Cardiac septum (tissue), 1 donor: ENCODE measurements around the gene FGF14. TPM values are rescaled to one million over a fixed set of nuclear protein-coding genes. Genes with fewer than 3 reads are reported as not detected.

Source experiments
- DNase-seq: peaks from one replicate; pipeline ENCODE4 v3.0.0-alpha.2; 2020; ENCODE audit warnings: low spot score
- intact Hi-C: fragments of 100-400 bp; cut with DNase I; formaldehyde crosslinking; loops from one replicate; pipeline ENCODE4 v1.14.0; 2022
- total RNA-seq: library from RNA; stranded (reverse); fragmentation: NEBNext Ultra II Directional; extraction: Animal tissue kit (Norgen Biotek cat#: 25700); gene quantifications from one replicate; pipeline ENCODE4 v1.2.1, GENCODE V29; 2021
- donor health status: DM: no; HTN: no; CAD: no.

FGF14 gene
- total RNA-seq, 1 donor from 2014 or later, result 4.8 TPM

- intact Hi-C loops, result no loop called here
- no peak for DNase-seq
Observed at GRCh38 chr13:101931186-101931585, 470.7 kb downstream of the FGF14 start.

GRCh38 chr13:101930331-101930730 lies 471.5 kb downstream of the FGF14 start:
- no peak for DNase-seq
- intact Hi-C loops, result no loop called here

GRCh38 chr13:101925731-101926130 lies 476.1 kb downstream of the FGF14 start:
- DNase-seq, result no peak
- intact Hi-C loops, result no loop called here

- intact Hi-C loops, result loop anchor here (5.0 kb wide), 2 partner anchors 52 to 132 kb away; no protein-coding TSS in a partner anchor
- DNase-seq, result no peak
Observed at GRCh38 chr13:101919541-101920181, 482.2 kb downstream of the FGF14 start.

GRCh38 chr13:101917833-101918661 lies 483.8 kb downstream of the FGF14 start:
- DNase-seq, result no peak
- intact Hi-C loops, result loop anchor here (5.0 kb wide), 2 partner anchors 51 to 131 kb away; no protein-coding TSS in a partner anchor

- no peak for DNase-seq
- intact Hi-C loops, result loop anchor here (5.0 kb wide), 2 partner anchors 50 to 130 kb away; no protein-coding TSS in a partner anchor
Observed at GRCh38 chr13:101917475-101917810, 484.4 kb downstream of the FGF14 start.

- DNase-seq, result no peak
- intact Hi-C loops, result loop anchor here (5.0 kb wide), 2 partner anchors 50 to 130 kb away; no protein-coding TSS in a partner anchor
Observed at GRCh38 chr13:101916775-101917474, 484.9 kb downstream of the FGF14 start.

- no peak for DNase-seq
- intact Hi-C loops, result loop anchor here (5.0 kb wide), 2 partner anchors 49 to 129 kb away; no protein-coding TSS in a partner anchor
Observed at GRCh38 chr13:101916108-101916774, 485.6 kb downstream of the FGF14 start.

- DNase-seq, result no peak
- intact Hi-C loops, result loop anchor here (5.0 kb wide), 2 partner anchors 48 to 128 kb away; no protein-coding TSS in a partner anchor
Observed at GRCh38 chr13:101915755-101916107, 486.1 kb downstream of the FGF14 start.

- intact Hi-C loops, result loop anchor here (5.0 kb wide), 2 partner anchors 48 to 128 kb away; no protein-coding TSS in a partner anchor
Observed at GRCh38 chr13:101915331-101915730, 486.5 kb downstream of the FGF14 start.

GRCh38 chr13:101911752-101912151 lies 490.1 kb downstream of the FGF14 start:
- intact Hi-C loops, result no loop called here

More at GRCh38 chr13:101915331-101915730, 486.5 kb downstream of the FGF14 start:
- no peak for DNase-seq

GRCh38 chr13:101903890-101904289 lies 498.0 kb downstream of the FGF14 start:
- intact Hi-C loops, result no loop called here

More at GRCh38 chr13:101911752-101912151, 490.1 kb downstream of the FGF14 start:
- DNase-seq, result no peak

GRCh38 chr13:101898676-101899075 lies 503.2 kb downstream of the FGF14 start:
- intact Hi-C loops, result no loop called here
- no peak for DNase-seq

More at GRCh38 chr13:101903890-101904289, 498.0 kb downstream of the FGF14 start:
- DNase-seq, result no peak

- intact Hi-C loops, result no loop called here
- no peak for DNase-seq
Observed at GRCh38 chr13:101896541-101896940, 505.3 kb downstream of the FGF14 start.

- intact Hi-C loops, result no loop called here
Observed at GRCh38 chr13:101893021-101893420, 508.8 kb downstream of the FGF14 start.

GRCh38 chr13:101892296-101892695 lies 509.6 kb downstream of the FGF14 start:
- DNase-seq, result no peak
- intact Hi-C loops, result no loop called here

More at GRCh38 chr13:101893021-101893420, 508.8 kb downstream of the FGF14 start:
- DNase-seq, result no peak

- no peak for DNase-seq
- intact Hi-C loops, result no loop called here
Observed at GRCh38 chr13:101881593-101881992, 520.3 kb downstream of the FGF14 start.

- no peak for DNase-seq
- intact Hi-C loops, result no loop called here
Observed at GRCh38 chr13:101880581-101880980, 521.3 kb downstream of the FGF14 start.

- intact Hi-C loops, result no loop called here
- DNase-seq, result no peak
Observed at GRCh38 chr13:101876951-101877350, 524.9 kb downstream of the FGF14 start.
